Stimulated activated CD4-positive, alpha-beta T cell treated with anti-CD3 and anti-CD28 coated beads, Interleukin-4, amount 100 ng/mL, for 24 hours (primary cell): ENCODE measurements around the gene MVB12B.
"Not testable (repeated sequence)": the region's sequence is repeated elsewhere in the genome, so short reads cannot be mapped to it uniquely, and the experiment has no call there.

Experiments used
- DNase-seq: peaks from one replicate; pipeline ENCODE4 v3.0.0-alpha.2; 2020

MVB12B gene

GRCh38 chr9:126551812-126552211 is 225.2 kb downstream of the MVB12B start:
- DNase-seq, result no peak

DNA sequence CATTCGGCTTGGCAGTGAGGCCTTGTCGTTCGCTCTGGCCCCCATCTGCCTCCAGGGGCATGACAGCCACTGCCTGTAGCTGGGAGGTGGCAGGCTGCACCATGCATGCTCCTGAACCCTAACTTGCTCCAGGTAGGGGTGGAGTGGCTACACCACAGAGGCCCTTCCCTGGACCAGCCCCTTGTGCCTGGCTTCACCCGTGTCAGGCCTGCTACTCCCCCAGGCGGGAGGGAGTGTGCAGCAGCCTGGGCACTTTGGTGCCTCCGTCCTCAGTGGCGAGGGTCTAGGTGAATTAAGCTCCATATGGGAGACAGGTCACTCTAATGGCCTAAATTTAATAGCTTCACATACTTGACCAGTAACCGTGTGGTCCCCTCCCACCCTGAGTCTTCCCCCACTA is 227.7 kb downstream of the MVB12B start:
- no peak for DNase-seq

DNA sequence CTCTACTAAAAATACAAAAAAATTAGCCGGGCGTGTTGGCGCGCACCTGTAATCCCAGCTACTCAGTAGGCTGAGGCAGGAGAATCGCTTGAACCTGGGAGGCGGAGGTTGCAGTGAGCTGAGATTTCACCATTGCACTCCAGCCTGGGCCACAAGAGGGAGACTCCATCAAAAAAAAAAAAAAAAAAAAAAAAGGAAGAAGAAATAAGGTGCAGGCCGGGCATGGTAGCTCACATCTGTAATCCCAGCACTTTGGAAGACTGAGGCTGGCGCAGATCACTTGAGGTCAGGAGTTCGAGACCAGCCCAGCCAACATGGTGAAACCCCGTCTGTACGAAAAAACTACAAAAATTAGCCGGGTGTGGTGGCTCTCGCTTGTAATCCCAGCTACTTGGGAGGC is 228.8 kb downstream of the MVB12B start:
- not testable (repeated sequence) for DNase-seq
